NCI-H82 (cell line): ENCODE measurements around the gene GRPEL1.

Experiments
- DNase-seq: peaks from one replicate; lab custom pipeline; 2025; lab: John Stamatoyannopoulos, UW

GRPEL1 gene

GRCh38 chr4:7023486-7023885 lies 44.4 kb downstream of the GRPEL1 start:
- no peak for DNase-seq

- no peak for DNase-seq
Measured at GRCh38 chr4:7021930-7022664, 45.8 kb downstream of the GRPEL1 start.

- no peak for DNase-seq
Measured at GRCh38 chr4:7021355-7021754, 46.5 kb downstream of the GRPEL1 start.

- DNase-seq: no peak
Measured at GRCh38 chr4:7020856-7021255, 47.0 kb downstream of the GRPEL1 start.

- DNase-seq: no peak
Measured at GRCh38 chr4:7020290-7020689, 47.6 kb downstream of the GRPEL1 start.

GRCh38 chr4:7019367-7019766 lies 48.5 kb downstream of the GRPEL1 start:
- DNase-seq: no peak

GRCh38 chr4:7018281-7018680 lies 49.6 kb downstream of the GRPEL1 start:
- DNase-seq: no peak

- no peak for DNase-seq
Measured at GRCh38 chr4:7017446-7018048, 50.3 kb downstream of the GRPEL1 start.

GRCh38 chr4:7016512-7016911 lies 51.4 kb downstream of the GRPEL1 start:
- DNase-seq: no peak

- no peak for DNase-seq
Measured at GRCh38 chr4:7016086-7016485, 51.8 kb downstream of the GRPEL1 start.

- DNase-seq: no peak
Measured at GRCh38 chr4:7015383-7016035, 52.4 kb downstream of the GRPEL1 start.

GRCh38 chr4:7014815-7015214 lies 53.0 kb downstream of the GRPEL1 start:
- no peak for DNase-seq

GRCh38 chr4:7013175-7013574 lies 54.7 kb downstream of the GRPEL1 start:
- DNase-seq: no peak

- no peak for DNase-seq
Measured at GRCh38 chr4:7009564-7009963, 58.3 kb downstream of the GRPEL1 start.
